ENCODE data around the gene SLC43A2.

DNA sequence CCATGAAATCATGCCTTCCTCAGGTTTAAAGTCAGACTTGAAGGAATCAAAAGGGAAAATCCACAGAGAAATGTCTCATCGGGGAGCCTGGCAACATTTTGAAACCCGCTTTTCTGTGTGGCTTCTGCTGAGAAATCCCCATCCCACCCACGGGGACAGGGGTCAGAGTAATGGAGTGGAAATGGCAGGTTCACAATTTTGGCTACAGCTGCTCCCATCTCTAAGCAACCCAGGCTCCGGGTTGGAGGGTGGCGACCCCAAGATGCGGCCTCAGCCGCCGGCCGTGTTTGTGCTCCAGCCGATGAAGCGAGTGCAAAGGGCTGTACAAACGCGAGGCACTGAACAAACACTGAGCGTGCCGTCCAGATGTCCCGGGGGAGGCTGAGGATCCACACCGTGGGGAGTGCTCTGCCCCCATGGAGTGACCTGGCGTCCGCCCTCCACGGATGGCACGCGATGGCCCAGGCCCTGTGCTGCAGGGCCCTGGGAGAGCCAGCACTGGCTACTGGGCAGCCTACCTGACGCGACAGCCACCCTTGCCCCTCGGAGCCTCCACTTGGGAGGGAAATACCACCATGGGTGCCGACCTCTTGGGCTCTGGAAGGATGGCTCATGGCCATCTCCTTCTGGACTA, 22.2 kb downstream of the SLC43A2 start:
- TF ChIP-seq CTCF (IDR thresholded peaks at IDR 0.05) (no peak), POLR2A (IDR thresholded peaks at IDR 0.05) (no peak)
